Measurements from ENCODE around the gene DPP3. TPM values are rescaled to one million over a fixed set of nuclear protein-coding genes. Genes with fewer than 3 reads are reported as not detected.
"Not testable (repeated sequence)": the region's sequence is repeated elsewhere in the genome, so short reads cannot be mapped to it uniquely, and the experiment has no call there.

DPP3 gene
- total RNA-seq, 1 experiment from 2014 or later: 55.6 TPM

DNA sequence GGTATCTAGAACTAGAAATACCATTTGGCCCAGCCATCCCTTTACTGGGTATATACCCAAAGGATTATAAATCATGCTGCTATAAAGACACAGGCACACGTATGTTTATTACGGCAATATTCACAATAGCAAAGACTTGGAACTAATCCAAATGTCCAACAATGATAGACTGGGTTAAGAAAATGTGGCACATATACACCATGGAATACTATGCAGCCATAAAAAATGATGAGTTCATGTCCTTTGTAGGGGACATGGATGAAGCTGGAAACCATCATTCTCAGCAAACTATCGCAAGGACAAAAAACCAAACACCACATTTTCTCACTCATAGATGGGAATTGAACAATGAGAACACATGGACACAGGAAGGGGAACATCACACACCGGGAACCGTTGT, 16.1 kb upstream of the DPP3 start:
- H3K9me2 ChIP-seq (ENCODE audit: insufficient read depth); DNase-seq (ENCODE audit: low read depth, low spot score); POLR2A ChIA-PET; BruUV-seq (replicated peaks); H2AFZ ChIP-seq (ENCODE audit: low read depth, low read length, poor library complexity, severe bottlenecking); H3K4me2 ChIP-seq (ENCODE audit: low read length); H3K36me3 ChIP-seq (ENCODE audit: control insufficient read depth in 1 of 2, insufficient read depth in 2 of 2, low read length in 2 of 2); RAD21 ChIA-PET (ENCODE audit: low non-redundant PET in 1 of 2, low total read pairs in 2 of 2, uncharacterized antibody in 2 of 2, unreplicated experiment in 2 of 2); H3K9me3 ChIP-seq (ENCODE audit: control insufficient read depth in 1 of 2, insufficient read depth in 1 of 2, low read depth in 1 of 2, low read length in 2 of 2); H3K4me3 ChIP-seq (replicated peaks in 1 of 2; ENCODE audit: low read depth in 1 of 2, low read length in 2 of 2); intact Hi-C loops (cut with micrococcal nuclease); H3K9ac ChIP-seq (ENCODE audit: low read length); H3K27ac ChIP-seq (ENCODE audit: low read depth, low read length); ATAC-seq; H4K20me1 ChIP-seq (ENCODE audit: insufficient read depth); H3K27me3 ChIP-seq (ENCODE audit: insufficient read depth, low read length); H3K79me2 ChIP-seq (ENCODE audit: insufficient read depth, low read length): not testable (repeated sequence)
- CTCF ChIA-PET: interaction anchor here (1.2 kb wide), 1 partner anchor 25 kb away, joined by 3 read pairs; the partner anchor contains the start of gene MRPL11
- peaks cover 8 to 19% of the 10 kb centered on the region in 2 experiments for H3K4me1 ChIP-seq (ENCODE audit: control insufficient read depth in 1 of 2, insufficient read depth in 2 of 2, low read length in 2 of 2)

DNA sequence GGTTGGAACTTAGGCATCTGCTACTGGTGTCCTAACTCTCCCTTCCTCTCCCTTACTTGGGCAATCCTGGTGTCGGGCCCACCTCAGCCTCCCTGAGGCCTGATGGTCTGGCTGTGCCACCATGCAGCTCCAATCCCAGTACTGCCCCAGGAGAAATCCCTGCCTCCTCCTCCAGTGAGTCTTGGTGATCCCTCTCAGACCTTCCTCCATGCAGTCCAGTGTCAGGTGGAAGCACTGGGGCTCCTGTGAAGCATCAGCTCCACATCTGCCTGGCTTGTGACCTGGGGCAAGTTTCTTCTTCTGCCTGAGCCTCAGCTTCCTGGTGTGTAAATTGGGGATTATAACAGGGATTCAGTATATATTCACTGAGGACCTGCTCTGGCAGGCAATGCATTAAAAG, 15.3 kb upstream of the DPP3 start:
- ChIA-PET CTCF (interaction anchor here (0.7 kb wide), 1 partner anchor 14 kb away, joined by 3 read pairs; no protein-coding TSS in a partner anchor), POLR2A (interaction anchor here (0.6 kb wide), 1 partner anchor 10 kb away, joined by 3 read pairs; no protein-coding TSS in a partner anchor), RAD21 (ENCODE audit: low non-redundant PET in 1 of 2, low total read pairs in 2 of 2, uncharacterized antibody in 2 of 2, unreplicated experiment in 2 of 2) (no interaction called here)
- no peak for DNase-seq (ENCODE audit: low read depth, low spot score)
- H3K9ac ChIP-seq (ENCODE audit: low read length): no peak overlapping the region
- ATAC-seq: no peak
- H3K79me2 ChIP-seq (ENCODE audit: insufficient read depth, low read length): peaks cover 8% of the 10 kb centered on the region; the same call in 1 of the 2 replicates
- no peaks in the 10 kb centered on the region for H4K20me1 ChIP-seq (ENCODE audit: insufficient read depth)
- TF ChIP-seq, protein P1, sequence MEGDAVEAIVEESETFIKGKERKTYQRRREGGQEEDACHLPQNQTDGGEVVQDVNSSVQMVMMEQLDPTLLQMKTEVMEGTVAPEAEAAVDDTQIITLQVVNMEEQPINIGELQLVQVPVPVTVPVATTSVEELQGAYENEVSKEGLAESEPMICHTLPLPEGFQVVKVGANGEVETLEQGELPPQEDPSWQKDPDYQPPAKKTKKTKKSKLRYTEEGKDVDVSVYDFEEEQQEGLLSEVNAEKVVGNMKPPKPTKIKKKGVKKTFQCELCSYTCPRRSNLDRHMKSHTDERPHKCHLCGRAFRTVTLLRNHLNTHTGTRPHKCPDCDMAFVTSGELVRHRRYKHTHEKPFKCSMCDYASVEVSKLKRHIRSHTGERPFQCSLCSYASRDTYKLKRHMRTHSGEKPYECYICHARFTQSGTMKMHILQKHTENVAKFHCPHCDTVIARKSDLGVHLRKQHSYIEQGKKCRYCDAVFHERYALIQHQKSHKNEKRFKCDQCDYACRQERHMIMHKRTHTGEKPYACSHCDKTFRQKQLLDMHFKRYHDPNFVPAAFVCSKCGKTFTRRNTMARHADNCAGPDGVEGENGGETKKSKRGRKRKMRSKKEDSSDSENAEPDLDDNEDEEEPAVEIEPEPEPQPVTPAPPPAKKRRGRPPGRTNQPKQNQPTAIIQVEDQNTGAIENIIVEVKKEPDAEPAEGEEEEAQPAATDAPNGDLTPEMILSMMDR (IDR thresholded peaks at IDR 0.05 in 2 of 3, conservative IDR thresholded peaks at IDR 0.05 in 1 of 3; ENCODE audit: borderline replicate concordance in 1 of 3, insufficient read depth in 1 of 3, low read depth in 2 of 3, low read length in 2 of 3): no peak
- TF ChIP-seq FOSL1 (IDR thresholded peaks at IDR 0.05; ENCODE audit: low read depth): no peak
- no peak for TF ChIP-seq ELF1 (IDR thresholded peaks at IDR 0.05; ENCODE audit: borderline replicate concordance, low read depth)
- no peak for TF ChIP-seq JUND (IDR thresholded peaks at IDR 0.05)
- TF ChIP-seq, protein P2, sequence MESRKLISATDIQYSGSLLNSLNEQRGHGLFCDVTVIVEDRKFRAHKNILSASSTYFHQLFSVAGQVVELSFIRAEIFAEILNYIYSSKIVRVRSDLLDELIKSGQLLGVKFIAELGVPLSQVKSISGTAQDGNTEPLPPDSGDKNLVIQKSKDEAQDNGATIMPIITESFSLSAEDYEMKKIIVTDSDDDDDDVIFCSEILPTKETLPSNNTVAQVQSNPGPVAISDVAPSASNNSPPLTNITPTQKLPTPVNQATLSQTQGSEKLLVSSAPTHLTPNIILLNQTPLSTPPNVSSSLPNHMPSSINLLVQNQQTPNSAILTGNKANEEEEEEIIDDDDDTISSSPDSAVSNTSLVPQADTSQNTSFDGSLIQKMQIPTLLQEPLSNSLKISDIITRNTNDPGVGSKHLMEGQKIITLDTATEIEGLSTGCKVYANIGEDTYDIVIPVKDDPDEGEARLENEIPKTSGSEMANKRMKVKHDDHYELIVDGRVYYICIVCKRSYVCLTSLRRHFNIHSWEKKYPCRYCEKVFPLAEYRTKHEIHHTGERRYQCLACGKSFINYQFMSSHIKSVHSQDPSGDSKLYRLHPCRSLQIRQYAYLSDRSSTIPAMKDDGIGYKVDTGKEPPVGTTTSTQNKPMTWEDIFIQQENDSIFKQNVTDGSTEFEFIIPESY (IDR thresholded peaks at IDR 0.05; ENCODE audit: extremely low read depth, insufficient replicate concordance, low read length): no peak
- no peak for TF ChIP-seq EZH2phosphoT487 (IDR thresholded peaks at IDR 0.05; ENCODE audit: borderline replicate concordance)
- no peak for TF ChIP-seq ZNF274 (IDR thresholded peaks at IDR 0.05; ENCODE audit: low read depth, low read length)
- TF ChIP-seq CEBPB (IDR thresholded peaks at IDR 0.05; ENCODE audit: low read depth): no peak
- TF ChIP-seq, protein P3, sequence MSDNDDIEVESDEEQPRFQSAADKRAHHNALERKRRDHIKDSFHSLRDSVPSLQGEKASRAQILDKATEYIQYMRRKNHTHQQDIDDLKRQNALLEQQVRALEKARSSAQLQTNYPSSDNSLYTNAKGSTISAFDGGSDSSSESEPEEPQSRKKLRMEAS (IDR thresholded peaks at IDR 0.05): no peak
- no peak for TF ChIP-seq POLR2A (IDR thresholded peaks at IDR 0.05; ENCODE audit: borderline replicate concordance, extremely low read depth, insufficient read depth, insufficient read length)
- no peak for TF ChIP-seq SIN3A (IDR thresholded peaks at IDR 0.05; ENCODE audit: low read depth)
- TF ChIP-seq, protein P4, sequence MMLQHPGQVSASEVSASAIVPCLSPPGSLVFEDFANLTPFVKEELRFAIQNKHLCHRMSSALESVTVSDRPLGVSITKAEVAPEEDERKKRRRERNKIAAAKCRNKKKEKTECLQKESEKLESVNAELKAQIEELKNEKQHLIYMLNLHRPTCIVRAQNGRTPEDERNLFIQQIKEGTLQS (IDR thresholded peaks at IDR 0.05): no peak
- no peak for TF ChIP-seq SP1 (IDR thresholded peaks at IDR 0.05; ENCODE audit: low read depth)
- no TSS peak for BruUV-seq (replicated peaks)
- H3K27me3 ChIP-seq (ENCODE audit: insufficient read depth, low read length): no peaks in the 10 kb centered on the region
- H3K9me2 ChIP-seq (ENCODE audit: insufficient read depth): no peaks in the 10 kb centered on the region
- no peak overlapping the region for H3K27ac ChIP-seq (ENCODE audit: low read depth, low read length)
- H2AFZ ChIP-seq (ENCODE audit: low read depth, low read length, poor library complexity, severe bottlenecking): no peak overlapping the region
- H3K4me3 ChIP-seq (replicated peaks in 1 of 2; ENCODE audit: low read depth in 1 of 2, low read length in 2 of 2): no peak overlapping the region
- no peak overlapping the region for H3K4me2 ChIP-seq (ENCODE audit: low read length)
- no peaks in the 10 kb centered on the region for H3K36me3 ChIP-seq (ENCODE audit: control insufficient read depth in 1 of 2, insufficient read depth in 2 of 2, low read length in 2 of 2)
- H3K9me3 ChIP-seq (ENCODE audit: control insufficient read depth in 1 of 2, insufficient read depth in 1 of 2, low read depth in 1 of 2, low read length in 2 of 2): peaks cover 6 to 7% of the 10 kb centered on the region in 2 experiments; a peak in 1 of 4 replicates
- intact Hi-C loops (cut with micrococcal nuclease): no loop called here
- peaks cover 8 to 19% of the 10 kb centered on the region in 2 experiments for H3K4me1 ChIP-seq (ENCODE audit: control insufficient read depth in 1 of 2, insufficient read depth in 2 of 2, low read length in 2 of 2)
